ENCODE measurements around the gene BOK.

- TF ChIP-seq FOXM1 (IDR thresholded peaks at IDR 0.05; ENCODE audit: borderline replicate concordance): no peak
- no peak for TF ChIP-seq ELF4 (IDR thresholded peaks at IDR 0.05)
- no peak for TF ChIP-seq FOXK2 (IDR thresholded peaks at IDR 0.05)
- no peak for TF ChIP-seq CTBP1 (IDR thresholded peaks at IDR 0.05; ENCODE audit: borderline replicate concordance)
- no peak for TF ChIP-seq NFRKB (IDR thresholded peaks at IDR 0.05)
- TF ChIP-seq BHLHE40 (IDR thresholded peaks at IDR 0.05; ENCODE audit: borderline replicate concordance): no peak
Observed at GRCh38 chr2:241563981-241564595, 5.5 kb downstream of the BOK start.

All from HEK293T (cell line).